ENCODE results near the gene ATG4B. TPM values are rescaled to one million over a fixed set of nuclear protein-coding genes. Genes with fewer than 3 reads are reported as not detected.
A peak's percentile ranks its signal among the peaks of the same experiment; 100 is the strongest.

The ATG4B gene
- total RNA-seq, 1 experiment from 2014 or later: 133 TPM

DNA sequence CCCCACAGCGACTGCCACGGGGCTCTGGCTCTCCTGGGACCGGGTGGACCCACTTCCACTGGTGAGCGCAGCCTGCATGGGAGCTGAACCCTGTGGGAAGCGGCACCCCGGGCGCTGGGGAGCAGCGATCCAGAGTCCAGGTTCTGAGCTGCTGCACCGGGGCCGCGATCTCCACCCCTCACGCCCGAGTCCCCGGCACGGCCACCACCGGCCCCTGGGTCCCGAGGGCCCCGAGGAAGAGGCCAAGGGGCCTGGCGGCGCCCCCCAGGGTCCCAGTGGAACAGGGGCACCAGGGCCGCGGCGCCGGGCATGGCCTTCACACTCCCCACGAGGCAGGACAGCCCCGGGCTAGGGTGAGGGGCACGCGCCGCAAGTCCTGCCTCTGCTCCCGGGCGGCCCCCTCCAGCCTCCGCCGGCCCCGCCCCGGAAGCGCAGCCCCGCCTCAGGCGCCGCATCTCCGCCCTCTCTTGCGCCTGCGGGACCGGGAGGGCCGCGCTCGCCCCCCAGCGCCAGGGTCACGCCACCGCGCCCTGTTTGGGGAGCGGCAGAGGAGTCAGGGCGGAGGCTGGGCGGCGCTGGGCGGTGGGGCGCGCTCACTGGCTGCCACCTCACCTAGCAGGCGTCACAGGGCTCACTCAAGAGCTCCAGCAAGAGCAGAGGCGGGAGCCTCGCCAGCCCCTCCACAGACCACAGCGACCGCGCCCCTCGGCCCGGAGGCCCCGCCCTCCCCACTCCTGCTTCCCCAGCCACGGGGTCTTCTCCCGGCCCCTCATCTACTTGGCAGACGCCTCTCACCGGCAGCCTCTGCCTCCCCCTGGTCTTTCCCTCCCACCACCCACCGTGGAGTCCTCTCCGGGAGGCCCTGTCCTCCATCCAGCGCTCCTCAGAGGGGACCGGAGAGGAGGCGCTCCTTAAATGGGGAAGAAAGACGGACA is 27.4 kb upstream of the ATG4B start (continued):
- TF ChIP-seq, protein P1, sequence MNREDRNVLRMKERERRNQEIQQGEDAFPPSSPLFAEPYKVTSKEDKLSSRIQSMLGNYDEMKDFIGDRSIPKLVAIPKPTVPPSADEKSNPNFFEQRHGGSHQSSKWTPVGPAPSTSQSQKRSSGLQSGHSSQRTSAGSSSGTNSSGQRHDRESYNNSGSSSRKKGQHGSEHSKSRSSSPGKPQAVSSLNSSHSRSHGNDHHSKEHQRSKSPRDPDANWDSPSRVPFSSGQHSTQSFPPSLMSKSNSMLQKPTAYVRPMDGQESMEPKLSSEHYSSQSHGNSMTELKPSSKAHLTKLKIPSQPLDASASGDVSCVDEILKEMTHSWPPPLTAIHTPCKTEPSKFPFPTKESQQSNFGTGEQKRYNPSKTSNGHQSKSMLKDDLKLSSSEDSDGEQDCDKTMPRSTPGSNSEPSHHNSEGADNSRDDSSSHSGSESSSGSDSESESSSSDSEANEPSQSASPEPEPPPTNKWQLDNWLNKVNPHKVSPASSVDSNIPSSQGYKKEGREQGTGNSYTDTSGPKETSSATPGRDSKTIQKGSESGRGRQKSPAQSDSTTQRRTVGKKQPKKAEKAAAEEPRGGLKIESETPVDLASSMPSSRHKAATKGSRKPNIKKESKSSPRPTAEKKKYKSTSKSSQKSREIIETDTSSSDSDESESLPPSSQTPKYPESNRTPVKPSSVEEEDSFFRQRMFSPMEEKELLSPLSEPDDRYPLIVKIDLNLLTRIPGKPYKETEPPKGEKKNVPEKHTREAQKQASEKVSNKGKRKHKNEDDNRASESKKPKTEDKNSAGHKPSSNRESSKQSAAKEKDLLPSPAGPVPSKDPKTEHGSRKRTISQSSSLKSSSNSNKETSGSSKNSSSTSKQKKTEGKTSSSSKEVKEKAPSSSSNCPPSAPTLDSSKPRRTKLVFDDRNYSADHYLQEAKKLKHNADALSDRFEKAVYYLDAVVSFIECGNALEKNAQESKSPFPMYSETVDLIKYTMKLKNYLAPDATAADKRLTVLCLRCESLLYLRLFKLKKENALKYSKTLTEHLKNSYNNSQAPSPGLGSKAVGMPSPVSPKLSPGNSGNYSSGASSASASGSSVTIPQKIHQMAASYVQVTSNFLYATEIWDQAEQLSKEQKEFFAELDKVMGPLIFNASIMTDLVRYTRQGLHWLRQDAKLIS (CRISPR knock-in tag; IDR thresholded peaks at IDR 0.05; ENCODE audit: borderline replicate concordance): no peak
- peak; percentile 45; the same call in 1 of the 2 replicates for TF ChIP-seq ETV6 (CRISPR knock-in tag; IDR thresholded peaks at IDR 0.05)
- TF ChIP-seq, protein P2, sequence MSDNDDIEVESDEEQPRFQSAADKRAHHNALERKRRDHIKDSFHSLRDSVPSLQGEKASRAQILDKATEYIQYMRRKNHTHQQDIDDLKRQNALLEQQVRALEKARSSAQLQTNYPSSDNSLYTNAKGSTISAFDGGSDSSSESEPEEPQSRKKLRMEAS (CRISPR knock-in tag; IDR thresholded peaks at IDR 0.05): peak; percentile 75; the same call in 1 of the 2 replicates
- no peak for TF ChIP-seq FOXK1 (CRISPR knock-in tag; IDR thresholded peaks at IDR 0.05)
- 0 out of 2 replicates have a peak, but pooled peaks have one; percentile 27 for TF ChIP-seq ZNF232 (CRISPR knock-in tag; IDR thresholded peaks at IDR 0.05)
- TF ChIP-seq, protein P3, sequence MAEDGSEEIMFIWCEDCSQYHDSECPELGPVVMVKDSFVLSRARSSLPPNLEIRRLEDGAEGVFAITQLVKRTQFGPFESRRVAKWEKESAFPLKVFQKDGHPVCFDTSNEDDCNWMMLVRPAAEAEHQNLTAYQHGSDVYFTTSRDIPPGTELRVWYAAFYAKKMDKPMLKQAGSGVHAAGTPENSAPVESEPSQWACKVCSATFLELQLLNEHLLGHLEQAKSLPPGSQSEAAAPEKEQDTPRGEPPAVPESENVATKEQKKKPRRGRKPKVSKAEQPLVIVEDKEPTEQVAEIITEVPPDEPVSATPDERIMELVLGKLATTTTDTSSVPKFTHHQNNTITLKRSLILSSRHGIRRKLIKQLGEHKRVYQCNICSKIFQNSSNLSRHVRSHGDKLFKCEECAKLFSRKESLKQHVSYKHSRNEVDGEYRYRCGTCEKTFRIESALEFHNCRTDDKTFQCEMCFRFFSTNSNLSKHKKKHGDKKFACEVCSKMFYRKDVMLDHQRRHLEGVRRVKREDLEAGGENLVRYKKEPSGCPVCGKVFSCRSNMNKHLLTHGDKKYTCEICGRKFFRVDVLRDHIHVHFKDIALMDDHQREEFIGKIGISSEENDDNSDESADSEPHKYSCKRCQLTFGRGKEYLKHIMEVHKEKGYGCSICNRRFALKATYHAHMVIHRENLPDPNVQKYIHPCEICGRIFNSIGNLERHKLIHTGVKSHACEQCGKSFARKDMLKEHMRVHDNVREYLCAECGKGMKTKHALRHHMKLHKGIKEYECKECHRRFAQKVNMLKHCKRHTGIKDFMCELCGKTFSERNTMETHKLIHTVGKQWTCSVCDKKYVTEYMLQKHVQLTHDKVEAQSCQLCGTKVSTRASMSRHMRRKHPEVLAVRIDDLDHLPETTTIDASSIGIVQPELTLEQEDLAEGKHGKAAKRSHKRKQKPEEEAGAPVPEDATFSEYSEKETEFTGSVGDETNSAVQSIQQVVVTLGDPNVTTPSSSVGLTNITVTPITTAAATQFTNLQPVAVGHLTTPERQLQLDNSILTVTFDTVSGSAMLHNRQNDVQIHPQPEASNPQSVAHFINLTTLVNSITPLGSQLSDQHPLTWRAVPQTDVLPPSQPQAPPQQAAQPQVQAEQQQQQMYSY (CRISPR knock-in tag; IDR thresholded peaks at IDR 0.05): no peak
- peak; percentile 98 for TF ChIP-seq SP1 (CRISPR knock-in tag; conservative IDR thresholded peaks at IDR 0.05)
- 0 out of 2 replicates have a peak, but pooled peaks have one; percentile 34 for TF ChIP-seq JUN (CRISPR knock-in tag; IDR thresholded peaks at IDR 0.05)
- peak; percentile 75 for TF ChIP-seq TEAD1 (CRISPR knock-in tag; IDR thresholded peaks at IDR 0.05)
- peak; percentile 3; the same call in 1 of the 2 replicates for TF ChIP-seq ZNF416 (CRISPR knock-in tag; IDR thresholded peaks at IDR 0.05)
- TF ChIP-seq, protein P4, sequence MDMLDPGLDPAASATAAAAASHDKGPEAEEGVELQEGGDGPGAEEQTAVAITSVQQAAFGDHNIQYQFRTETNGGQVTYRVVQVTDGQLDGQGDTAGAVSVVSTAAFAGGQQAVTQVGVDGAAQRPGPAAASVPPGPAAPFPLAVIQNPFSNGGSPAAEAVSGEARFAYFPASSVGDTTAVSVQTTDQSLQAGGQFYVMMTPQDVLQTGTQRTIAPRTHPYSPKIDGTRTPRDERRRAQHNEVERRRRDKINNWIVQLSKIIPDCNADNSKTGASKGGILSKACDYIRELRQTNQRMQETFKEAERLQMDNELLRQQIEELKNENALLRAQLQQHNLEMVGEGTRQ (CRISPR knock-in tag; IDR thresholded peaks at IDR 0.05): peak; percentile 65; the same call in 1 of the 2 replicates
- TF ChIP-seq, protein P5, sequence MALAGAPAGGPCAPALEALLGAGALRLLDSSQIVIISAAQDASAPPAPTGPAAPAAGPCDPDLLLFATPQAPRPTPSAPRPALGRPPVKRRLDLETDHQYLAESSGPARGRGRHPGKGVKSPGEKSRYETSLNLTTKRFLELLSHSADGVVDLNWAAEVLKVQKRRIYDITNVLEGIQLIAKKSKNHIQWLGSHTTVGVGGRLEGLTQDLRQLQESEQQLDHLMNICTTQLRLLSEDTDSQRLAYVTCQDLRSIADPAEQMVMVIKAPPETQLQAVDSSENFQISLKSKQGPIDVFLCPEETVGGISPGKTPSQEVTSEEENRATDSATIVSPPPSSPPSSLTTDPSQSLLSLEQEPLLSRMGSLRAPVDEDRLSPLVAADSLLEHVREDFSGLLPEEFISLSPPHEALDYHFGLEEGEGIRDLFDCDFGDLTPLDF (CRISPR knock-in tag; IDR thresholded peaks at IDR 0.05): no peak
- no peak for TF ChIP-seq HMGA2 (CRISPR knock-in tag; IDR thresholded peaks at IDR 0.05)
- TF ChIP-seq, protein P6, sequence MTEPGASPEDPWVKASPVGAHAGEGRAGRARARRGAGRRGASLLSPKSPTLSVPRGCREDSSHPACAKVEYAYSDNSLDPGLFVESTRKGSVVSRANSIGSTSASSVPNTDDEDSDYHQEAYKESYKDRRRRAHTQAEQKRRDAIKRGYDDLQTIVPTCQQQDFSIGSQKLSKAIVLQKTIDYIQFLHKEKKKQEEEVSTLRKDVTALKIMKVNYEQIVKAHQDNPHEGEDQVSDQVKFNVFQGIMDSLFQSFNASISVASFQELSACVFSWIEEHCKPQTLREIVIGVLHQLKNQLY (CRISPR knock-in tag; IDR thresholded peaks at IDR 0.05): 0 out of 2 replicates have a peak, but pooled peaks have one; percentile 67
- TF ChIP-seq IRF2 (CRISPR knock-in tag; IDR thresholded peaks at IDR 0.05; ENCODE audit: borderline replicate concordance, low read depth): no peak
- peak; percentile 68 for TF ChIP-seq GABPB1 (CRISPR knock-in tag; IDR thresholded peaks at IDR 0.05)
- 0 out of 2 replicates have a peak, but pooled peaks have one; percentile 36 for TF ChIP-seq ZNF263 (CRISPR knock-in tag; IDR thresholded peaks at IDR 0.05; ENCODE audit: low read depth)
- no peak for TF ChIP-seq TP53 (CRISPR knock-in tag; IDR thresholded peaks at IDR 0.05)
- 0 out of 2 replicates have a peak, but pooled peaks have one; percentile 24 for TF ChIP-seq CBFB (CRISPR knock-in tag; IDR thresholded peaks at IDR 0.05; ENCODE audit: low read depth)
